Measurements from ENCODE around the gene NCMAP.
"Not testable (repeated sequence)": the region's sequence is repeated elsewhere in the genome, so short reads cannot be mapped to it uniquely, and the experiment has no call there.

NCMAP gene

GRCh38 chr1:24544239-24544638 lies 11.6 kb upstream of the NCMAP start:
- DNase-seq: no peak

GRCh38 chr1:24545662-24546061 lies 10.2 kb upstream of the NCMAP start:
- DNase-seq: no peak

GRCh38 chr1:24547195-24547594 lies 8.7 kb upstream of the NCMAP start:
- DNase-seq: no peak

- no peak for DNase-seq
These were observed 7.8 kb upstream of the NCMAP start for GRCh38 chr1:24548070-24548469.

- DNase-seq: not testable (repeated sequence)
These were observed 6.7 kb upstream of the NCMAP start for GRCh38 chr1:24549210-24549609.

- DNase-seq: no peak
These were observed 4.5 kb upstream of the NCMAP start for GRCh38 chr1:24551290-24551959.

- DNase-seq: peak; percentile 5
These were observed 3.8 kb upstream of the NCMAP start for GRCh38 chr1:24551960-24552571.

- no peak for DNase-seq
These were observed 2.0 kb upstream of the NCMAP start for GRCh38 chr1:24553931-24554330.

GRCh38 chr1:24554714-24555113 lies 1.2 kb upstream of the NCMAP start:
- no peak for DNase-seq

- no peak for DNase-seq
These were observed 518 bp downstream of the NCMAP start for GRCh38 chr1:24556414-24556795.

- DNase-seq: no peak
These were observed 1.3 kb downstream of the NCMAP start for GRCh38 chr1:24557220-24557619.

GRCh38 chr1:24557711-24558131 lies 1.8 kb downstream of the NCMAP start:
- no peak for DNase-seq

- DNase-seq: no peak
These were observed 2.6 kb downstream of the NCMAP start for GRCh38 chr1:24558455-24558854.

- peak; percentile 40 for DNase-seq
These were observed 3.3 kb downstream of the NCMAP start for GRCh38 chr1:24558902-24559791.

- no peak for DNase-seq
These were observed 4.5 kb downstream of the NCMAP start for GRCh38 chr1:24560361-24560760.

- DNase-seq: no peak
These were observed 6.7 kb downstream of the NCMAP start for GRCh38 chr1:24562625-24563024.

GRCh38 chr1:24564695-24565094 lies 8.8 kb downstream of the NCMAP start:
- DNase-seq: peak; percentile 16

- DNase-seq: peak; percentile 53
These were observed 10.5 kb downstream of the NCMAP start for GRCh38 chr1:24566236-24566867.

GRCh38 chr1:24567792-24568388 lies 12.0 kb downstream of the NCMAP start:
- peak; percentile 16 for DNase-seq

- no peak for DNase-seq
These were observed 12.6 kb downstream of the NCMAP start for GRCh38 chr1:24568475-24568874.

GRCh38 chr1:24570265-24571125 lies 14.6 kb downstream of the NCMAP start:
- no peak for DNase-seq

- DNase-seq: no peak
These were observed 16.4 kb downstream of the NCMAP start for GRCh38 chr1:24572301-24572700.
